Osteoblast (primary cell): ENCODE results near the gene MACF1. TPM values are rescaled to one million over a fixed set of nuclear protein-coding genes. Genes with fewer than 3 reads are reported as not detected.
"Not testable (repeated sequence)": the region's sequence is repeated elsewhere in the genome, so short reads cannot be mapped to it uniquely, and the experiment has no call there.

ENCODE experiments used
- DNase-seq: peaks from one replicate; pipeline ENCODE4 v3.0.0; 2011; ENCODE audit warnings: low spot score, mixed read lengths; ENCODE audit not compliant: insufficient read length; ENCODE audit errors: missing footprints
- H2AFZ ChIP-seq: 2 replicates; pipeline ENCODE4 v1.6.0; 2011; ENCODE audit warnings: mild to moderate bottlenecking, low read length
- H3K27ac ChIP-seq: 2 replicates; pipeline ENCODE4 v1.5.1; 2011; ENCODE audit warnings: mild to moderate bottlenecking, low read depth, low read length, moderate library complexity
- H3K27me3 ChIP-seq: 2 replicates; pipeline ENCODE4 v1.6.0; 2012; ENCODE audit warnings: mild to moderate bottlenecking, control low read depth, inconsistent platforms, low read length, moderate library complexity; ENCODE audit not compliant: insufficient read depth
- H3K36me3 ChIP-seq: 2 replicates; pipeline ENCODE4 v1.5.1; 2011; ENCODE audit warnings: mild to moderate bottlenecking, low read length, control low read depth, moderate library complexity; ENCODE audit not compliant: insufficient read depth
- H3K4me1 ChIP-seq: 2 replicates; pipeline ENCODE4 v1.5.1; 2011; ENCODE audit warnings: mild to moderate bottlenecking, low read length, control low read depth, moderate library complexity; ENCODE audit not compliant: insufficient read depth
- H3K4me2 ChIP-seq: 2 replicates; pipeline ENCODE4 v1.6.0; 2011; ENCODE audit warnings: mild to moderate bottlenecking, low read length; ENCODE audit not compliant: insufficient read depth
- H3K4me3 ChIP-seq: fragments of 200-600 bp; sonication (generic); 3 replicates; pipeline ENCODE4 v1.5.1; 2012; ENCODE audit warnings: mild to moderate bottlenecking, low read length, inconsistent platforms; ENCODE audit not compliant: insufficient read depth
- H3K79me2 ChIP-seq: 2 replicates; pipeline ENCODE4 v1.6.0; 2012; ENCODE audit warnings: mild to moderate bottlenecking, low read length, control low read depth, inconsistent platforms; ENCODE audit not compliant: insufficient read depth
- H3K9me3 ChIP-seq: 2 replicates; pipeline ENCODE4 v1.5.1; 2011; ENCODE audit warnings: low read depth, low read length, control low read depth
- H4K20me1 ChIP-seq: 2 replicates; pipeline ENCODE4 v1.6.0; 2012; ENCODE audit warnings: mild to moderate bottlenecking, low read length, control low read depth; ENCODE audit not compliant: insufficient read depth
- total RNA-seq: library from RNA; depleted of rRNA; stranded (reverse); fragments of >200 nt; gene quantifications from 2 replicates; pipeline ENCODE4 v1.2.3, GENCODE V29; 2012
- TF ChIP-seq, protein P1 (sequence below): IDR thresholded peaks from 2 replicates; pipeline ENCODE4 v1.5.1; 2011; ENCODE audit warnings: mild to moderate bottlenecking, low read depth, low read length, moderate library complexity; ENCODE audit errors: extremely low read depth

The MACF1 gene
- total RNA-seq, 1 donor: 424 TPM

GRCh38 chr1:39499668-39500067 lies 295.2 kb downstream of the MACF1 start:
- no peak overlapping the region for H3K27ac ChIP-seq
- no peak overlapping the region for H3K4me3 ChIP-seq
- H3K9me3 ChIP-seq: no peaks in the 10 kb centered on the region
- no peaks in the 10 kb centered on the region for H3K79me2 ChIP-seq
- no peak overlapping the region for H2AFZ ChIP-seq
- H3K4me1 ChIP-seq: no peaks in the 10 kb centered on the region
- no peaks in the 10 kb centered on the region for H4K20me1 ChIP-seq
- TF ChIP-seq, protein P1, sequence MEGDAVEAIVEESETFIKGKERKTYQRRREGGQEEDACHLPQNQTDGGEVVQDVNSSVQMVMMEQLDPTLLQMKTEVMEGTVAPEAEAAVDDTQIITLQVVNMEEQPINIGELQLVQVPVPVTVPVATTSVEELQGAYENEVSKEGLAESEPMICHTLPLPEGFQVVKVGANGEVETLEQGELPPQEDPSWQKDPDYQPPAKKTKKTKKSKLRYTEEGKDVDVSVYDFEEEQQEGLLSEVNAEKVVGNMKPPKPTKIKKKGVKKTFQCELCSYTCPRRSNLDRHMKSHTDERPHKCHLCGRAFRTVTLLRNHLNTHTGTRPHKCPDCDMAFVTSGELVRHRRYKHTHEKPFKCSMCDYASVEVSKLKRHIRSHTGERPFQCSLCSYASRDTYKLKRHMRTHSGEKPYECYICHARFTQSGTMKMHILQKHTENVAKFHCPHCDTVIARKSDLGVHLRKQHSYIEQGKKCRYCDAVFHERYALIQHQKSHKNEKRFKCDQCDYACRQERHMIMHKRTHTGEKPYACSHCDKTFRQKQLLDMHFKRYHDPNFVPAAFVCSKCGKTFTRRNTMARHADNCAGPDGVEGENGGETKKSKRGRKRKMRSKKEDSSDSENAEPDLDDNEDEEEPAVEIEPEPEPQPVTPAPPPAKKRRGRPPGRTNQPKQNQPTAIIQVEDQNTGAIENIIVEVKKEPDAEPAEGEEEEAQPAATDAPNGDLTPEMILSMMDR: no peak
- H3K4me2 ChIP-seq: no peak overlapping the region
- no peaks in the 10 kb centered on the region for H3K27me3 ChIP-seq
- no peaks in the 10 kb centered on the region for H3K36me3 ChIP-seq
- DNase-seq: no peak

- Histone ChIP-seq H3K4me3 (no peak overlapping the region), H3K36me3 (no peaks in the 10 kb centered on the region), H3K27me3 (no peaks in the 10 kb centered on the region), H2AFZ (no peak overlapping the region), H3K9me3 (no peaks in the 10 kb centered on the region), H3K79me2 (no peaks in the 10 kb centered on the region), H4K20me1 (no peaks in the 10 kb centered on the region), H3K4me2 (no peak overlapping the region), H3K27ac (no peak overlapping the region), H3K4me1 (no peaks in the 10 kb centered on the region)
- TF ChIP-seq, protein P1: no peak
- no peak for DNase-seq
Observed at GRCh38 chr1:39500862-39501389, 296.4 kb downstream of the MACF1 start.

GRCh38 chr1:39501666-39502065 lies 297.2 kb downstream of the MACF1 start:
- H3K4me1 ChIP-seq: no peaks in the 10 kb centered on the region
- peak; percentile 92 for DNase-seq
- H3K9me3 ChIP-seq: no peaks in the 10 kb centered on the region
- no peak overlapping the region for H3K27ac ChIP-seq
- TF ChIP-seq, protein P1: no peak
- no peaks in the 10 kb centered on the region for H3K36me3 ChIP-seq
- H3K79me2 ChIP-seq: no peaks in the 10 kb centered on the region
- H3K4me3 ChIP-seq: no peak overlapping the region
- no peak overlapping the region for H2AFZ ChIP-seq
- H4K20me1 ChIP-seq: no peaks in the 10 kb centered on the region
- no peaks in the 10 kb centered on the region for H3K27me3 ChIP-seq
- H3K4me2 ChIP-seq: no peak overlapping the region

DNA sequence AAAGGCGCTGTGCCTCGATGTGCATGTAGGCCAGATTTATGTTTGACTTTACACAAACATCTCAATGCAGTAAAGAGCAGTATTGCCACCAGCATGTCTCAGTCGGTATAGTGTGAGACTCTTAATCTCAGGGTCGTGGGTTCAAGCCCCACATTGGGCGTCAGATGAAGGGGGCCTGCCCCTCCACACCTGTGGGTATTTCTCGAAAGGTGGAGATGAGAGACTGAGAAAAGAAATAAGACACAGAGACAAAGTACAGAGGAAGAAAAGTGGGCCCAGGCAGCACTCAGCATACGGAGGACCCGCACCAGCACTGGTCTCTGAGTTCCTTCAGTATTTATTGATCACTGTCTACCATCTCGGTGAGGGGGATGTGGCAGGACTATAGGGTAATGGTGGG lies 299.9 kb downstream of the MACF1 start:
- not testable (repeated sequence) for H2AFZ ChIP-seq, H3K4me2 ChIP-seq, H3K27ac ChIP-seq, H3K4me3 ChIP-seq, H4K20me1 ChIP-seq, H3K79me2 ChIP-seq, DNase-seq, H3K27me3 ChIP-seq, H3K36me3 ChIP-seq, H3K9me3 ChIP-seq
- H3K4me1 ChIP-seq: peaks cover 13% of the 10 kb centered on the region
